WERI-Rb-1 (cell line): ENCODE data around the gene SLN.

ENCODE experiments used
- DNase-seq: peaks from one replicate; pipeline ENCODE4 v3.0.0-alpha.2; 2020
- H3K27ac ChIP-seq: fragments of 250-450 bp; sonication (Bioruptor Pico); 2 replicates; pipeline ENCODE4 v1.5.1; 2020; ENCODE audit warnings: mild to moderate bottlenecking, moderate library complexity
- H3K27me3 ChIP-seq: fragments of 250-450 bp; sonication (Bioruptor Pico); 2 replicates; pipeline ENCODE4 v1.5.1; 2021; ENCODE audit warnings: mild to moderate bottlenecking, low read depth, moderate library complexity; ENCODE audit not compliant: insufficient read depth, severe bottlenecking
- H3K36me3 ChIP-seq: fragments of 250-450 bp; sonication (Bioruptor Pico); 2 replicates; pipeline ENCODE4 v1.5.1; 2020; ENCODE audit warnings: mild to moderate bottlenecking, moderate library complexity
- H3K4me3 ChIP-seq: 2 replicates; pipeline ENCODE4 v1.5.1; 2011; ENCODE audit warnings: low read depth, mild to moderate bottlenecking, control low read depth, low read length
- H3K9me3 ChIP-seq: fragments of 250-450 bp; sonication (Bioruptor Pico); 2 replicates; pipeline ENCODE4 v1.5.1; 2021; ENCODE audit warnings: mild to moderate bottlenecking, moderate library complexity; ENCODE audit not compliant: severe bottlenecking
- TF ChIP-seq, protein P1 (sequence below): IDR thresholded peaks from 2 replicates; pipeline ENCODE4 v1.5.1; 2011; ENCODE audit warnings: low read depth, mild to moderate bottlenecking, control low read depth, inconsistent platforms, low read length

Gene SLN

DNA sequence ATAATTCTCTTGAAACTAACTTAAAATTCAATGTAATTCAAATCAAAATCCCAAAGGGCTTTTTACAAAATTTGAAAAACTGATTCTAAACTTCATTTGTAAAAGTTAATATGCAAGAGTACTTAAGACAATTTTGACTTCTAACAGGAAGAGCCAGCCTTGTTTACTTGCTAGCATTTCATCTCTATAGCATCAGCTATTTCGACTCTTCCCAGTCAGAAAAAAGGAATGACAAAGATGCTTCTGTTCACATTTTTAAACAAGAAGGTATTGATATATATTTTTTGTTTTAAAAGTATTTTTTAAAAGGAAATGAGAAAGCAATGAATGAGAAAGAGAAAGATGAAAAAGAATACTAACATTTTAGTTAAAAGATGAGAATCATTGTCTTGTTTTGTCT, 16.4 kb downstream of the SLN start:
- no peaks in the 10 kb centered on the region for H3K36me3 ChIP-seq
- no peak overlapping the region for H3K27ac ChIP-seq
- no peaks in the 10 kb centered on the region for H3K27me3 ChIP-seq
- DNase-seq = no peak
- no peak overlapping the region for H3K4me3 ChIP-seq
- H3K9me3 ChIP-seq = no peaks in the 10 kb centered on the region
- TF ChIP-seq, protein P1, sequence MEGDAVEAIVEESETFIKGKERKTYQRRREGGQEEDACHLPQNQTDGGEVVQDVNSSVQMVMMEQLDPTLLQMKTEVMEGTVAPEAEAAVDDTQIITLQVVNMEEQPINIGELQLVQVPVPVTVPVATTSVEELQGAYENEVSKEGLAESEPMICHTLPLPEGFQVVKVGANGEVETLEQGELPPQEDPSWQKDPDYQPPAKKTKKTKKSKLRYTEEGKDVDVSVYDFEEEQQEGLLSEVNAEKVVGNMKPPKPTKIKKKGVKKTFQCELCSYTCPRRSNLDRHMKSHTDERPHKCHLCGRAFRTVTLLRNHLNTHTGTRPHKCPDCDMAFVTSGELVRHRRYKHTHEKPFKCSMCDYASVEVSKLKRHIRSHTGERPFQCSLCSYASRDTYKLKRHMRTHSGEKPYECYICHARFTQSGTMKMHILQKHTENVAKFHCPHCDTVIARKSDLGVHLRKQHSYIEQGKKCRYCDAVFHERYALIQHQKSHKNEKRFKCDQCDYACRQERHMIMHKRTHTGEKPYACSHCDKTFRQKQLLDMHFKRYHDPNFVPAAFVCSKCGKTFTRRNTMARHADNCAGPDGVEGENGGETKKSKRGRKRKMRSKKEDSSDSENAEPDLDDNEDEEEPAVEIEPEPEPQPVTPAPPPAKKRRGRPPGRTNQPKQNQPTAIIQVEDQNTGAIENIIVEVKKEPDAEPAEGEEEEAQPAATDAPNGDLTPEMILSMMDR = no peak

DNA sequence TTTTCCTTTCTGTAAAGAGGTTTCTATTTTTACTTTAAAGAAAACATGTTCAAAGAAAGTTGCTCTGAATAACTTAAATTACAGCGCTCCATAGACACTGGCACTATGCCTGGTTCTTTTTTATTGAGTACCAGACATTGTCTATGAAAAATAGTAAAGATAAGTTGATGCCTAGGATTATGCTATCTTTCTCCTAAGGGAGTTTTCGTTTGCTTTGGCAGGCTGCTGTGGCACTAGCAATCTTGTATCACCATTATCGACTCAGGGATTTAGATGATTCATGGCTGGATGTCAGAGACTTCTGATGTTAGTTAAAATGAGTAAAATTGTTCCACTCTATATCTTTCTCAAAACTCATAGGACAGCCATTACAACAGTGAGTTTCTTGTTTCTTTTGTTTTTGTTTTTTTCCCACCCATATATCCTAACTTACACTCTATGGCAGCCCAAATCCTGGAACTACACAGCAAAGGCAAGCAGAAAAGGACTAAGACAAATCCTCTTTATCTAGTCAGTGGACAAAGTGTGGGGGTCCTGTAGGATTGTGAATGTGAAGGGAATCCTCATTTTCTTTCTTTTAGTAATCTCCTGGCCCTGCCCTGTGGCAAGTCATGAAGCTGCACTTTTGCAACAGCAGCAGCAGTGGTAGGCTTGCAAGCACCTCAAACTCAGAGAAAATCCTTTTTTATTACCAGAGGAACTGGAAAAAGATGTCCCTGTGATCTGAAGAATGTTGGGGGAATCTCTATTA, 20.7 kb downstream of the SLN start:
- Histone ChIP-seq H3K27me3 (no peaks in the 10 kb centered on the region), H3K4me3 (no peak overlapping the region), H3K9me3 (no peaks in the 10 kb centered on the region), H3K27ac (no peak overlapping the region), H3K36me3 (no peaks in the 10 kb centered on the region)
- TF ChIP-seq, protein P1 = no peak
- no peak for DNase-seq

DNA sequence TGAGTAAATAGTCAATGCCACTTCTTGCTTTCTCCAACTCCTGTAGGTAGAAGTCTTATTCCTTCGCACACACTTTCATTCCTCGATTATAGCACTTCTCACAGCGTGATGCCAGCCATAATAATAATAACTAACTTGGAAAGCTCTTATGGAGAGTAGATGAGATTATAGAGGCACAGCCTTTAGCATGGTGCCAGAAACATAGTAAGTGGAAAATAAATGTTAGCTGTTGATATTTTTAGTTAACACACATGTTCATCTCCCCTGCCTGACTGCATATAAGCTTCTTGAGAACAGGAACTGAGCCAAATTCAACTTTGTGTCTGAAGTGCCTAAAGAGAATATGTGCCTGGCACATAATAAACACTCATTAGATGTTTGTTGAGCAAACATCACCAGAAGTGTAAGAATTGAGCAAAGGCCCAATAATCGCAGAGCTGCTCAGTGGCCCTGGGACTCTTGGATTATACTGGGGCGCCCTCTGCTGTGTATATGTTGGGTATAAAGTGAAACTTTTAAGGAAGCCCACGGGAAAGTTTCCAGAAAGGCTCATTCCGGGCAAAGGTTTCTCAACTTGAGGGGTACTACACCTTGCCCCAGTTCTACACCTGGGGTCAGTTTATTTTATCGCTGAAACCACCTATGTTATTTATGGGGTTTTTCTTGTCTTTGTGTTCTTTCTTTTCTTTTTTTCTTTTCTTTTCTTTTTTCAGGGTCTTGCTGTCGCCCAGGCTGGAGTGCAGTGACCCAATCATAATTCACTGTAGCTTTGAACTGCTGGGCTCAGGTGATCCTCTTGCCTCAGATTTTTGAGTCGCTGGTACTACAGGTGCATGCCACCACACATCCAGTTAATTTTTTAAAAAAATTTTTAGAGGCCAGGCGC, 22.3 kb downstream of the SLN start:
- Histone ChIP-seq H3K4me3 (no peak overlapping the region), H3K36me3 (no peaks in the 10 kb centered on the region), H3K27ac (no peak overlapping the region), H3K9me3 (no peaks in the 10 kb centered on the region), H3K27me3 (no peaks in the 10 kb centered on the region)
- peak; percentile 55 for DNase-seq
- TF ChIP-seq, protein P1 = peak; percentile 40; the same call in 1 of the 2 replicates

DNA sequence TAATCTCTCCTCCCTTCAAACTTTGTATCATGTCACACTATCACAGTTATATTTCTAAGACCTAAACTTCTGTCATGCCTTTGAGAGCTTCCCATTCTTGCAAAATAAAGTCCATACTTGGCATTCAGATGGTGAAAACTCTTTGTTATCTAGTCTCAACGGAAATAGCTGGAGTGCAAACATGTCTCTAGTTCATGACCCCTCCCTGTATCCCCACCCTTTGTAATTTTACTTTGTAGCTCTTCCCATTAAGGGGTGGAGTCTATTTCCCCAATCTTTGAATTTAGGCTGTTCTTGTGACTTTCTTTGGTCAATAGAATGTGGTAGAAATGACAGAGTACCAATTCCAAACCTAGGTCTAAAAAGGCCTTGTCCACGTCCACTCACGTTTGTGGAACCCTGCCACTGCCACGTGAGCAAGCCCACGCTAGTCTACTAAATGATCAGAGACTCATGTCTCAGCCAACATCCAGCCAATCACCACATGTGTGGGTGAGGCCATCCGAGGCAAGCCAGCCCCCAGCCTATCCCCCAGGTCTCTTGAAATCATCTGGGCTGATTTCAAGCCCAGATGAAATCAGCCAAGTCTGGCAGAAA, 23.4 kb downstream of the SLN start:
- Histone ChIP-seq H3K27me3 (no peaks in the 10 kb centered on the region), H3K36me3 (no peaks in the 10 kb centered on the region), H3K9me3 (no peaks in the 10 kb centered on the region), H3K4me3 (no peak overlapping the region), H3K27ac (no peak overlapping the region)
- no peak for DNase-seq
- TF ChIP-seq, protein P1 = no peak

DNA sequence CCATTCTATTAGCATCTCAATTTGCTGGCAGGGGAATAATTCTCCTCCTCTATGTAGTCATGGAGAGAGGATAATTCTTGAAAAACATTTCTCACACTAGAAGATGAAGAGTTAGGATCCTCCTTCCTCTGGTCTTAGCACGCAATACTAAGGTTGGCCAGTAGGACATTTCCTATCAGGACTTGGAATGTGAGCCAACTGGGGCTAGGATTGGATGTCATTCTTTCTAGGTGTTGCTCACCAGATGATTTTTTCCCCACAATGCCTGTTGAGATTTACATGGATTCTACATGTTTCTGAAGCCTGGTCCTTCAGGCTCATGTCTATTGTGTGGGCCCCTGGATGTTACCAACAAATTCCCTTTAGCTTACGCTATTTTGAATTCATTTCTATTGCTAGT, 28.0 kb downstream of the SLN start:
- Histone ChIP-seq H3K4me3 (no peak overlapping the region), H3K36me3 (no peaks in the 10 kb centered on the region), H3K27ac (no peak overlapping the region), H3K9me3 (no peaks in the 10 kb centered on the region), H3K27me3 (no peaks in the 10 kb centered on the region)
- DNase-seq = peak; percentile 13
- TF ChIP-seq, protein P1 = peak; percentile 40; the same call in 1 of the 2 replicates
